Activated CD8-positive, alpha-beta T cell treated with anti-CD3 and anti-CD28 coated beads for 36 hours (primary cell): ENCODE results near the gene WFDC12. TPM values are rescaled to one million over a fixed set of nuclear protein-coding genes. Genes with fewer than 3 reads are reported as not detected.

Experiments used
- ATAC-seq: fragments of 200-7000 bp; cut with Tn5 transposase; one replicate; pipeline ENCODE4 v1.10.0; 2021; ENCODE audit warnings: mild to moderate bottlenecking, moderate library complexity
- CTCF ChIA-PET: fragments of 350-600 bp; sonication (Branson Sonifier 250); formaldehyde crosslinking; loops from one replicate; lab custom pipeline; 2021; ENCODE audit warnings: antibody characterized with exemption; lab: Charles Lee
- POLR2A ChIA-PET: fragments of 350-600 bp; sonication (Branson Sonifier 250); formaldehyde crosslinking; loops from one replicate; lab custom pipeline; 2021; ENCODE audit warnings: antibody characterized with exemption; lab: Charles Lee
- DNase-seq: peaks from one replicate; pipeline ENCODE4 v3.0.0-alpha.2; 2020
- H3K27ac Mint-ChIP-seq: one replicate; pipeline ENCODE4 v1.8.0; 2021; ENCODE audit warnings: mild to moderate bottlenecking, mixed read lengths
- H3K27me3 Mint-ChIP-seq: one replicate; pipeline ENCODE4 v1.8.0; 2021; ENCODE audit warnings: mixed read lengths
- H3K36me3 Mint-ChIP-seq: one replicate; pipeline ENCODE4 v1.8.0; 2021; ENCODE audit warnings: low read depth, mixed read lengths
- H3K4me1 Mint-ChIP-seq: one replicate; pipeline ENCODE4 v1.8.0; 2021; ENCODE audit warnings: low read depth, mixed read lengths
- H3K4me3 Mint-ChIP-seq: one replicate; pipeline ENCODE4 v1.8.0; 2021; ENCODE audit warnings: mild to moderate bottlenecking, moderate library complexity, mixed read lengths
- H3K9me3 Mint-ChIP-seq: one replicate; pipeline ENCODE4 v1.8.0; 2021; ENCODE audit warnings: mixed read lengths
- intact Hi-C: fragments of 100-400 bp; cut with micrococcal nuclease; formaldehyde crosslinking; loops from one replicate; pipeline ENCODE4 v1.10.0; 2022
- total RNA-seq, 2 experiments: library from RNA; stranded (reverse); gene quantifications; one replicate each; pipeline ENCODE4 v1.2.3, GENCODE V29; 2021
- TF ChIP-seq, protein P1 (sequence below): fragments of 200-600 bp; IDR thresholded peaks from one replicate; pipeline ENCODE4 v1.8.0; 2022; ENCODE audit warnings: antibody characterized with exemption, mild to moderate bottlenecking

The WFDC12 gene
- total RNA-seq, 2 experiments from 2014 or later, result not detected

DNA sequence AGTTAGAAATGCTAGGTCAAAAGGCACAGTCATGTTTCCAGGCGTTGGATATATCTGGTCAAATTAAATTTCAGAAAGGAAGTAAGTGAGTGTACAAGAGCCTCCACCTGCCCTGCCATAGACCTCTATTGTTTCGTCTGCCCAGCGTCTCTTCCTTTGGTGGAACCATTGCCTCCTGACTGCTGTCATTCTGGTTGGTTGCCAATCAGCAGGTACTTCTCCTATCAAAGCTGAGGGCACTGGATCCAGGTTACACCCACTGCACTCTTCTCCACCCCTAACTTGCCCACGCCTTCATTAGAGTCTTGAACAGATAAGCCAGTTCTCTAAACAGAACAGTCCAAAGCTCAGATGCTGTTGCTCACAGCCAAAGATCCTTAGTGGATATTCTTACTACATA lies 6.7 kb downstream of the WFDC12 start:
- POLR2A ChIA-PET, result no interaction called here
- intact Hi-C loops, result no loop called here
- Mint-ChIP-seq H3K36me3 (no peaks in the 10 kb centered on the region), H3K9me3 (no peaks in the 10 kb centered on the region), H3K4me1 (peaks cover 17% of the 10 kb centered on the region), H3K27ac (no peak overlapping the region), H3K27me3 (peaks cover 10% of the 10 kb centered on the region), H3K4me3 (no peak overlapping the region)
- CTCF ChIA-PET, result interaction anchor here (2.1 kb wide), 1 partner anchor 21 kb away, joined by 8 read pairs; no protein-coding TSS in a partner anchor
- TF ChIP-seq, protein P1, sequence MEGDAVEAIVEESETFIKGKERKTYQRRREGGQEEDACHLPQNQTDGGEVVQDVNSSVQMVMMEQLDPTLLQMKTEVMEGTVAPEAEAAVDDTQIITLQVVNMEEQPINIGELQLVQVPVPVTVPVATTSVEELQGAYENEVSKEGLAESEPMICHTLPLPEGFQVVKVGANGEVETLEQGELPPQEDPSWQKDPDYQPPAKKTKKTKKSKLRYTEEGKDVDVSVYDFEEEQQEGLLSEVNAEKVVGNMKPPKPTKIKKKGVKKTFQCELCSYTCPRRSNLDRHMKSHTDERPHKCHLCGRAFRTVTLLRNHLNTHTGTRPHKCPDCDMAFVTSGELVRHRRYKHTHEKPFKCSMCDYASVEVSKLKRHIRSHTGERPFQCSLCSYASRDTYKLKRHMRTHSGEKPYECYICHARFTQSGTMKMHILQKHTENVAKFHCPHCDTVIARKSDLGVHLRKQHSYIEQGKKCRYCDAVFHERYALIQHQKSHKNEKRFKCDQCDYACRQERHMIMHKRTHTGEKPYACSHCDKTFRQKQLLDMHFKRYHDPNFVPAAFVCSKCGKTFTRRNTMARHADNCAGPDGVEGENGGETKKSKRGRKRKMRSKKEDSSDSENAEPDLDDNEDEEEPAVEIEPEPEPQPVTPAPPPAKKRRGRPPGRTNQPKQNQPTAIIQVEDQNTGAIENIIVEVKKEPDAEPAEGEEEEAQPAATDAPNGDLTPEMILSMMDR, result no peak
- DNase-seq (no peak), ATAC-seq (no peak)

DNA sequence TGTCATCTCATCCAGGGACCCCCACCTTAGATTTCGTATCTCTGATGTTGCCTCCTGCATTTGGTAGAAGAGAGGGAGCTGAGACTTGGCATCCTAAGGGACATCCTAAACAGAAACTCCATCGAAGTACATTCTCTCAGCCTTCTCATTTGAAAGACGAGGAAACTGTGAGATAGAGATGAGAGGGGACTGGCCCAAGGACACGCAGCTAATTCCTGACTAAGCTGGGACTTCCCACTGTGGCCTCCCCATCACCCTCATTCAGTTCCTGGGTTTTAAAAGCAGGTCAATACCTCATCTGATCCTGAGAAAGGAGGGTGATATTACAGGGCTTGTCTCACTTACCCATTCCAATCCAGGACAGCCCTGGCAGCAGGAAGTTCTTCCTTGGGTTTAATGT lies 8.4 kb downstream of the WFDC12 start:
- no peak for DNase-seq
- intact Hi-C loops, result no loop called here
- Mint-ChIP-seq H3K4me1 (peaks cover 17% of the 10 kb centered on the region), H3K27me3 (peaks cover 9% of the 10 kb centered on the region), H3K9me3 (no peaks in the 10 kb centered on the region), H3K4me3 (no peak overlapping the region), H3K27ac (no peak overlapping the region), H3K36me3 (no peaks in the 10 kb centered on the region)
- CTCF ChIA-PET, result interaction anchor here (0.9 to 1.5 kb wide), 4 partner anchors 20 to 178 kb away, joined by 3 to 7 read pairs (median 6); no protein-coding TSS in a partner anchor
- POLR2A ChIA-PET, result interaction anchor here (0.6 to 0.9 kb wide), 2 partner anchors 11 to 63 kb away, joined by 3 read pairs; no protein-coding TSS in a partner anchor
- ATAC-seq, result no peak
- TF ChIP-seq, protein P1, result no peak

DNA sequence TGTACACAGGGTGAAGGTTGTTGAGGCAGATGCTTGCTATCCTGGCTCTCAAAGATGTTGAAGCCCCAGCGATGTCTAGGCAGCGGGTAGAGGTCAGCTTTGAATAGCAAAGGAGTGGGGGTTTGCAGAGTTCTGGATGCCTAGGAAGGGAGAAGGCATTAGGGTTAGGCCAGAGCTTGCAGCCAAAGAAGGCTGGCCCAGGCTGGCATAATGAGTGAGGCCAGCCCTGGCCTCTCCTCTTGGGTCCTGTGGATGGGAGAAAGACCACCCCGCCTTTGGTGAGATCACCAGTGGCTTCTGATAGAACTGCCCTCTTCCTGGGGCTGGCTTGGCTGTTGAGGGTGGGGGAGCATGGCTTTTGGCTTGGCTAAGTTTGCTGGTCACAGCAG lies 8.9 kb downstream of the WFDC12 start:
- Mint-ChIP-seq H3K4me1 (peaks cover 17% of the 10 kb centered on the region), H3K36me3 (no peaks in the 10 kb centered on the region), H3K9me3 (no peaks in the 10 kb centered on the region), H3K27me3 (peaks cover 9% of the 10 kb centered on the region), H3K4me3 (no peak overlapping the region), H3K27ac (no peak overlapping the region)
- TF ChIP-seq, protein P1, result no peak
- intact Hi-C loops, result no loop called here
- ChIA-PET CTCF (interaction anchor here (0.9 to 1.5 kb wide), 4 partner anchors 20 to 179 kb away, joined by 3 to 7 read pairs (median 6); no protein-coding TSS in a partner anchor), POLR2A (interaction anchor here (0.6 to 0.9 kb wide), 2 partner anchors 11 to 62 kb away, joined by 3 read pairs; no protein-coding TSS in a partner anchor)
- DNase-seq (no peak), ATAC-seq (no peak)

DNA sequence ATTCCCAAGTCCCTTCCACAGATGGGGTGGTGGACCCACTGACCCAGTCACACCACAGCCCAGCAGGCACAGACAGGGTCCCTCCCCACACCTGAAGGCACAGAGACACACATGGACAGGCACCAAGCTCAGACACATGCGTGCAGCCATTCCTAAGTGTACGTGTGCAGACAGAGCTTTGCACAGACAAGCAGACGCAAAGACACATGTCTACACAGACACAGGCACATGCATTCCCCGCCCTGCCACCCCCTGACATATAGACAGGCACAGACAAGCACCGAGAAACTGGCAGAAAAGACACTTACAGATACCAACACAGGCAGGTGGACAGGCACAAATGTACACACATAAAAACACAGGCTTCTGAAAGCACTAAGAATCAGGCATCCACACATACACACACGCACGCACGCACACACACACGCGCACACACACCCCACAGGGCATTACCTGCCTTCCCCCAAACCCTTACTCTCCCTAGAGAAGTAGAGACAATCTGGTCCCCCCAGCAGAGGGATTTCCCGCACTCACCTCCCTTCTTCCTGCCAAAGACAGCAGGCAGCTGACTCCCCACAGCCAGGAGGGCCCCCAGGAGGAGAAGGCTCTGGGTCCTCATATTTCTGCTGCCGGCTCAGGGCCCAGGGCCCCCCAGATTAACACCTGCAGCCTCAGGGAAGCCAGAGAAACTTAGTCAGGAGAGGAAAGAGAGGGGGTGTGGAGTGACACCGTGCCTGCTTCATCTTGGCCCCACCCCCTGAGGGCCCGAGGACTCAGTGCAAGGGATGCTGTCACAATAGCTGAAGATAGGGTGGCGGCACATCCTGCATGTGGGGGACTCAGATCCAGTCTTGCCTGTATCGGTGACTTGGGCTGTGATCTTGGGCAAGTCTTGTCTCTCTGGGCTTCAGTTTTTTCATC lies 9.5 kb downstream of the WFDC12 start, which contains the start of gene WFDC5:
WFDC5 (minus strand) TSS at position 710 of the 921 bp plus-strand sequence; CDS start at position 619, 91 bp downstream.
- no peaks in the 10 kb centered on the region for H3K9me3 Mint-ChIP-seq
- CTCF ChIA-PET, result interaction anchor here (1.2 to 4.2 kb wide), 4 partner anchors 19 to 180 kb away, joined by 4 to 22 read pairs (median 7); no protein-coding TSS in a partner anchor
- H3K27me3 Mint-ChIP-seq, result peaks cover 4% of the 10 kb centered on the region
- no peaks in the 10 kb centered on the region for H3K36me3 Mint-ChIP-seq
- peak; percentile 68 for DNase-seq
- POLR2A ChIA-PET, result no interaction called here
- intact Hi-C loops, result no loop called here
- H3K4me1 Mint-ChIP-seq, result peaks cover 17% of the 10 kb centered on the region
- peak; percentile 92 for ATAC-seq
- no peak within 1 kb of the TSS for H3K4me3 Mint-ChIP-seq
- TF ChIP-seq, protein P1, result no peak
- H3K27ac Mint-ChIP-seq, result no peak within 1 kb of the TSS
